IMR-90 (cell line): ENCODE data around the gene GRIK1.

Experiments used
- CEBPB ChIP-seq: IDR thresholded peaks from 2 replicates; pipeline ENCODE4 v1.6.1; 2012; ENCODE audit warnings: low read depth, low read length, improper control_type of control experiment
- MXI1 ChIP-seq: IDR thresholded peaks from 2 replicates; pipeline ENCODE4 v1.6.1; 2012; ENCODE audit warnings: low read depth, mild to moderate bottlenecking, low read length, moderate library complexity, borderline replicate concordance
- RAD21 ChIP-seq: IDR thresholded peaks from 2 replicates; pipeline ENCODE4 v1.6.1; 2012; ENCODE audit warnings: low read length, improper control_type of control experiment
- TF ChIP-seq, protein P1 (sequence below): conservative IDR thresholded peaks from 2 replicates; pipeline ENCODE4 v1.5.1; 2012; ENCODE audit warnings: mild to moderate bottlenecking, low read depth, low read length, improper control_type of control experiment

DNA sequence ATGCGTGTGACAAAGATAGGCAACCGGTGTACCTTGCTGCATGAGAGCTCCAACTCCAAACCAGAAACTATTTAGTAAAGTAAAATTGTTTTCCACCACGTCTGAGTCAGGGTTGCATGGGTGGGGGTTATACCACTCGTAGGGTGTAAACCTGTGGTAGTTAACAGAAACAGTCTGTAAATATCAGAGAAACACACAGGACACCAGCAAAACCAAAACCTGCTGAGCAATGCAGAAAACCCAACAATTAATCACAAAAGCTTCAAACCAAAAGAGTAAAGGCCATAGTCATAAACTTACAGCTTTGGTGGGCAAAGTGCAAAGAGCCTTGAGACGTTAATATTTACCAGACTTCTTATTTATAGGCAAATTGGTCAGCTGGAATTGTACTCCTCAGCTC, 358.4 kb downstream of the GRIK1 start:
- TF ChIP-seq RAD21 (no peak), MXI1 (no peak), CEBPB (no peak)
- TF ChIP-seq, protein P1, sequence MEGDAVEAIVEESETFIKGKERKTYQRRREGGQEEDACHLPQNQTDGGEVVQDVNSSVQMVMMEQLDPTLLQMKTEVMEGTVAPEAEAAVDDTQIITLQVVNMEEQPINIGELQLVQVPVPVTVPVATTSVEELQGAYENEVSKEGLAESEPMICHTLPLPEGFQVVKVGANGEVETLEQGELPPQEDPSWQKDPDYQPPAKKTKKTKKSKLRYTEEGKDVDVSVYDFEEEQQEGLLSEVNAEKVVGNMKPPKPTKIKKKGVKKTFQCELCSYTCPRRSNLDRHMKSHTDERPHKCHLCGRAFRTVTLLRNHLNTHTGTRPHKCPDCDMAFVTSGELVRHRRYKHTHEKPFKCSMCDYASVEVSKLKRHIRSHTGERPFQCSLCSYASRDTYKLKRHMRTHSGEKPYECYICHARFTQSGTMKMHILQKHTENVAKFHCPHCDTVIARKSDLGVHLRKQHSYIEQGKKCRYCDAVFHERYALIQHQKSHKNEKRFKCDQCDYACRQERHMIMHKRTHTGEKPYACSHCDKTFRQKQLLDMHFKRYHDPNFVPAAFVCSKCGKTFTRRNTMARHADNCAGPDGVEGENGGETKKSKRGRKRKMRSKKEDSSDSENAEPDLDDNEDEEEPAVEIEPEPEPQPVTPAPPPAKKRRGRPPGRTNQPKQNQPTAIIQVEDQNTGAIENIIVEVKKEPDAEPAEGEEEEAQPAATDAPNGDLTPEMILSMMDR = no peak
